Upper lobe of right lung (tissue), 1 donor: Measurements from ENCODE around the gene SERPINI2. TPM values are rescaled to one million over a fixed set of nuclear protein-coding genes. Genes with fewer than 3 reads are reported as not detected.
A peak's percentile ranks its signal among the peaks of the same experiment; 100 is the strongest.

Experiments
- ATAC-seq: fragments of 200-7000 bp; cut with Tn5 transposase; one replicate; pipeline ENCODE4 v1.9.1; 2020; ENCODE audit warnings: mild to moderate bottlenecking, moderate library complexity
- DNase-seq: peaks from one replicate; pipeline ENCODE4 v3.0.0-alpha.2; 2020
- H3K27ac ChIP-seq: fragments of 200-600 bp; one replicate; pipeline ENCODE4 v1.8.0; 2022
- H3K27me3 ChIP-seq: fragments of 200-600 bp; one replicate; pipeline ENCODE4 v1.8.0; 2022; ENCODE audit warnings: mild to moderate bottlenecking
- H3K36me3 ChIP-seq: fragments of 200-600 bp; one replicate; pipeline ENCODE4 v1.8.0; 2022
- H3K4me1 ChIP-seq: fragments of 200-600 bp; one replicate; pipeline ENCODE4 v1.8.0; 2022
- H3K4me3 ChIP-seq: fragments of 200-600 bp; one replicate; pipeline ENCODE4 v1.8.0; 2022; ENCODE audit warnings: mild to moderate bottlenecking
- H3K9me3 ChIP-seq: fragments of 200-600 bp; one replicate; pipeline ENCODE4 v1.8.0; 2022
- intact Hi-C: fragments of 100-400 bp; cut with DNase I; formaldehyde crosslinking; loops from one replicate; pipeline ENCODE4 v1.11.0; 2022
- total RNA-seq: library from RNA; stranded (reverse); fragmentation: NEBNext Ultra II Directional; extraction: Animal tissue kit (Norgen Biotek cat#: 25700); gene quantifications from one replicate; pipeline ENCODE4 v1.2.1, GENCODE V29; 2021
- TF ChIP-seq, protein P1 (sequence below): fragments of 200-600 bp; IDR thresholded peaks from one replicate; pipeline ENCODE4 v1.8.0; 2022; ENCODE audit warnings: antibody characterized with exemption
- donor health status: DM: no; HTN: yes; CAD: no; lungs with severe emphysema.

Gene SERPINI2
- total RNA-seq, 1 donor from 2014 or later = not detected

DNA sequence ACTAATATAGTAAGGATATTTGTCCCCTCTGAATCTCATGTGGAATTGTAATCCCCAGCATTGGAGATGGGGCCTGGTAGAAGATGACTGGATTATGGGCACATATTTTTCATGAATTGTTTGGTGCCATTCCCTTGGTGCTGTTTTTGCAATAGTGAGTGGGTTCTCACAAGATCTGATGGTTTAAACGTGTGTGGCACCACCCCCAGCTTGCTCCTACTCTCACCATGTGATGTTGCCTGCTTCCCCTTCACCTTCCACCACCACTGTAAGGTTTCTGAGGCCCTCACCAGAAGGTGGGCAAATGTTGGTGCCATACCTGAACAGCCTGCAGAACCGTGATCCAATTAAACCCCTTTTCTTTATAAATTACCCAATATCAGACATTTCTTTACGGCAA is 28.1 kb upstream of the SERPINI2 start:
- ATAC-seq = no peak
- no peaks in the 10 kb centered on the region for H3K36me3 ChIP-seq
- no peaks in the 10 kb centered on the region for H3K27me3 ChIP-seq
- H3K9me3 ChIP-seq = no peaks in the 10 kb centered on the region
- H3K4me3 ChIP-seq = no peak overlapping the region
- H3K27ac ChIP-seq = no peak overlapping the region
- no peaks in the 10 kb centered on the region for H3K4me1 ChIP-seq
- TF ChIP-seq, protein P1, sequence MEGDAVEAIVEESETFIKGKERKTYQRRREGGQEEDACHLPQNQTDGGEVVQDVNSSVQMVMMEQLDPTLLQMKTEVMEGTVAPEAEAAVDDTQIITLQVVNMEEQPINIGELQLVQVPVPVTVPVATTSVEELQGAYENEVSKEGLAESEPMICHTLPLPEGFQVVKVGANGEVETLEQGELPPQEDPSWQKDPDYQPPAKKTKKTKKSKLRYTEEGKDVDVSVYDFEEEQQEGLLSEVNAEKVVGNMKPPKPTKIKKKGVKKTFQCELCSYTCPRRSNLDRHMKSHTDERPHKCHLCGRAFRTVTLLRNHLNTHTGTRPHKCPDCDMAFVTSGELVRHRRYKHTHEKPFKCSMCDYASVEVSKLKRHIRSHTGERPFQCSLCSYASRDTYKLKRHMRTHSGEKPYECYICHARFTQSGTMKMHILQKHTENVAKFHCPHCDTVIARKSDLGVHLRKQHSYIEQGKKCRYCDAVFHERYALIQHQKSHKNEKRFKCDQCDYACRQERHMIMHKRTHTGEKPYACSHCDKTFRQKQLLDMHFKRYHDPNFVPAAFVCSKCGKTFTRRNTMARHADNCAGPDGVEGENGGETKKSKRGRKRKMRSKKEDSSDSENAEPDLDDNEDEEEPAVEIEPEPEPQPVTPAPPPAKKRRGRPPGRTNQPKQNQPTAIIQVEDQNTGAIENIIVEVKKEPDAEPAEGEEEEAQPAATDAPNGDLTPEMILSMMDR = no peak
- DNase-seq = no peak
- intact Hi-C loops = no loop called here

DNA sequence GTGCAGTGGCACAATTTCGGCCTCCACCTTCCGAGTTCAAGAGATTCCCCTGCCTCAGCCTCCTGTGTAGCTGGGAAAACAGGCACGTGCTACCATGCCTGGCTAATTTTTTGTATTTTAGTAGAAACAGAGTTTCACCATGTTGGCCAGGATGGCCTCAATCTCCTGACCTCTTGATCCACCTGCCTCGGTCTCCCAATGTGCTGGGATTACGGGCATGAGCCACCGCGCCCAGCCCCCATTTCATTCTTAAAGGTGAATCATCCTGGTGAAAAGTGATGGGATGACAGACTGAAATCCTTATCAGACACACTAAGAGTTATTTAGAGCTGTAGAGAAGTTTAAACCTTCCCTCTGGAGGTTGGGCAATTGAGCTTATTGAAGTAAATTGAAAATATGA is 24.1 kb upstream of the SERPINI2 start:
- intact Hi-C loops = no loop called here
- Histone ChIP-seq H3K36me3 (no peaks in the 10 kb centered on the region), H3K4me3 (no peak overlapping the region), H3K27me3 (no peaks in the 10 kb centered on the region), H3K9me3 (no peaks in the 10 kb centered on the region), H3K4me1 (no peaks in the 10 kb centered on the region), H3K27ac (no peak overlapping the region)
- DNase-seq = no peak
- no peak for ATAC-seq
- TF ChIP-seq, protein P1 = no peak

DNA sequence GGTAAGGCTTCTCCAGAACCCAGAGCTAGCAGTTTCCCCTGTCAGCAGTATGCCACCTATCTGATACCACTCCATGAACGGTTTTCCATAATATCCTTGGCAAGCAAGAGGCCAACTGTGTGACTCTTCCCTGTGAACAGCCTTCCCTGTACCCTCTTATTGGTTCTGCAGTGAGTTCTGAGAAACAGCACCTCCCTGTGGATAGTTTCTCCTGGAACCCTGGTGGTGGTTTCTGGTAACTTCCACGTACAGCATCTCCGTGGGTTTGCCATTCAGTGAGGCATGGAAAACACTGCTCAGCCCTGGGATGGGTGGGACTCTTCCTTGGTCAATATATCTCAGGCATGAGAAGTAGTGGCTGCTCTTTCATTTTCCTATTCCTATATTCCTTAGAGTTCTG is 19.4 kb upstream of the SERPINI2 start:
- TF ChIP-seq, protein P1 = no peak
- DNase-seq (no peak), ATAC-seq (peak; percentile 19)
- Histone ChIP-seq H3K36me3 (no peaks in the 10 kb centered on the region), H3K4me3 (no peak overlapping the region), H3K27ac (no peak overlapping the region), H3K4me1 (no peaks in the 10 kb centered on the region), H3K27me3 (no peaks in the 10 kb centered on the region), H3K9me3 (no peaks in the 10 kb centered on the region)
- intact Hi-C loops = no loop called here

DNA sequence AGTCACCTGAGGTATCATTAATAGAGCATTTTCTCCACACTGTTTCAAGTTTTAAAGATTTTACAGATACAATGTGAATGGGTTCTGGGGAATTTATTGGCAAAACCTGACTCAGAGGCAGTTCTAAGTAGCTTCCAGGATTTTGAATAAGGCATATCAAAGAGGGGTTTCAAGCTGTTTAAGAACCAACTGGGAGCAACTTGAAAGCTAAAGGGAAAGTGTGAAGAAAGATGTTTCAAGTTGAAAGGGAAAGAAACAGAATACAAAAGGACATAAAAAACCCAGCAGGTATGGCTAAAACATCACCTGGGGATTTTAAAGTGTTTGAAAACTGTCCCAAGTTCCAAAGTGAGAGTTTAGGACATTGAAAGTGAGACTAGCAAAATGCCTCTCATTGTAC is 17.8 kb upstream of the SERPINI2 start:
- TF ChIP-seq, protein P1 = no peak
- Histone ChIP-seq H3K27me3 (no peaks in the 10 kb centered on the region), H3K9me3 (no peaks in the 10 kb centered on the region), H3K36me3 (no peaks in the 10 kb centered on the region), H3K27ac (no peak overlapping the region), H3K4me1 (no peaks in the 10 kb centered on the region), H3K4me3 (no peak overlapping the region)
- intact Hi-C loops = no loop called here
- DNase-seq (no peak), ATAC-seq (no peak)

DNA sequence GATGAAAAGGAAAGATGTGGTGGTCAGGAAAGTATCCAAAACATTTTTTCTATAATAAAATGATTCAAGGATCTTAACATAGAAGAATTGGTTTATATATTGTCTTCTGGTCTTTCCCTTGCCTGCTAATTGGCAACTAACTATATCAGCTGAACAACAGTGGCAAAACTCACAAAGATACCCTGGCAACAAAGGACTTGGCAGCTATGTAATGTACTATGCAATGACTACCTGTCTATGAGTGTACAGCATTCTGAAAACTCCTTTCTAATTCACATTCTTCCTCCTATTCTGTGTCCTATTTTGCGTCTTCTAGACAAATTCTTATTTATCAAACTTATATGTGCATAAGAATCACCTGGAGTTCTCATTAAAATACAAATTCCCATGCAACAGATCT is 15.7 kb upstream of the SERPINI2 start:
- intact Hi-C loops = no loop called here
- Histone ChIP-seq H3K36me3 (no peaks in the 10 kb centered on the region), H3K9me3 (no peaks in the 10 kb centered on the region), H3K27ac (no peak overlapping the region), H3K4me1 (no peaks in the 10 kb centered on the region), H3K27me3 (no peaks in the 10 kb centered on the region), H3K4me3 (no peak overlapping the region)
- DNase-seq = no peak
- ATAC-seq = no peak
- TF ChIP-seq, protein P1 = no peak

DNA sequence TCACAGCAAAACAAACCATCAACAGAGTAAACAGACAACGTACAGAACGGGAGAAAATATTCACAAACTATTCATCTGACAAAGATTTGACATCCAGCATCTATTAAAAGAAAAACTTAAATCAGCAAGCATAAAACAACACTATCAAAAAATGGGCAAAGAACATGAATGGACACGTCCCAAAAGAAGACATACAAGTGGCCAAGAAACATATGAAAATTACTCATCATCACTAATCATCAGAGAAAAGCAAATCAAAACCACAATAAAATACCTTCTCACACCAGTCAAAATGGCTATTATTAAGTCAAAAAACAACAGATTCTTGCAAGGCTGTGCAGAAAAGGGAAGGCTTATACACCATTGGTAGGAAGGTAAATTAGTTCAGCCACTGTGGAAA is 13.7 kb upstream of the SERPINI2 start:
- intact Hi-C loops = no loop called here
- ATAC-seq = no peak

More for the DNA sequence above, 13.7 kb upstream of the SERPINI2 start:
- DNase-seq = no peak
- Histone ChIP-seq H3K9me3 (no peaks in the 10 kb centered on the region), H3K4me3 (no peak overlapping the region), H3K4me1 (no peaks in the 10 kb centered on the region), H3K27ac (no peak overlapping the region), H3K27me3 (no peaks in the 10 kb centered on the region), H3K36me3 (no peaks in the 10 kb centered on the region)
- TF ChIP-seq, protein P1 = no peak
